22Rv1 (cell line): ENCODE results near the gene OSBPL2.

ENCODE experiments used
- ZFX ChIP-seq: fragments of 450-650 bp; IDR thresholded peaks from 2 replicates; pipeline ENCODE4 v1.6.1; 2017; ENCODE audit warnings: antibody characterized with exemption, borderline replicate concordance
- TF ChIP-seq, protein P1 (sequence below): fragments of 450-650 bp; IDR thresholded peaks from 2 replicates; pipeline ENCODE4 v1.5.1; 2017; ENCODE audit warnings: mild to moderate bottlenecking

DNA sequence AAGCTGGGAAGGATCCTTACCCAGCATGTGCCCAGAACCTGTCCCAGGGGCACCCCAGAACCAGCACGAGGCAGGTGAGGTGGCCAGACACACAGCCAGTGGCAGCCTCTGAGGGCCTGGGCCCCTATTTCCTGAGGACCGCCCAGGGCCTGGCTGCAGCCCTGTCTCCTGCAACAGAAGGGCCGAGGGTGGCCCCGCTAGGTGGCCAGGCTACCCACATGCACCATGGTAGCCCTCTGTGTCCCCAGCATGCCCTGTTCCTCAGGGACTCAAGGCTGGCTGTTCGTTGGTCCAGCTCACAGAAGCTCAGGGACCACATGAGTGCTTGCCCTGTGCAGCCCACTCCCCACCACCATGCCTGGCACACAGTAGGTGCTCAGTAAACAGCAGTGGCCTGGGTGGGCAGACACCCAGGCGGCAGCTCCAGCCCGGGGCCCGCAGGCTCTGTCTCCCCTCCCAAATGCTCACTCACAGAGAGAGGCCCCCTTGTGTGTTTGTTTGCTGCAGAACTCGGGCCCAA, 26.5 kb upstream of the OSBPL2 start:
- TF ChIP-seq, protein P1, sequence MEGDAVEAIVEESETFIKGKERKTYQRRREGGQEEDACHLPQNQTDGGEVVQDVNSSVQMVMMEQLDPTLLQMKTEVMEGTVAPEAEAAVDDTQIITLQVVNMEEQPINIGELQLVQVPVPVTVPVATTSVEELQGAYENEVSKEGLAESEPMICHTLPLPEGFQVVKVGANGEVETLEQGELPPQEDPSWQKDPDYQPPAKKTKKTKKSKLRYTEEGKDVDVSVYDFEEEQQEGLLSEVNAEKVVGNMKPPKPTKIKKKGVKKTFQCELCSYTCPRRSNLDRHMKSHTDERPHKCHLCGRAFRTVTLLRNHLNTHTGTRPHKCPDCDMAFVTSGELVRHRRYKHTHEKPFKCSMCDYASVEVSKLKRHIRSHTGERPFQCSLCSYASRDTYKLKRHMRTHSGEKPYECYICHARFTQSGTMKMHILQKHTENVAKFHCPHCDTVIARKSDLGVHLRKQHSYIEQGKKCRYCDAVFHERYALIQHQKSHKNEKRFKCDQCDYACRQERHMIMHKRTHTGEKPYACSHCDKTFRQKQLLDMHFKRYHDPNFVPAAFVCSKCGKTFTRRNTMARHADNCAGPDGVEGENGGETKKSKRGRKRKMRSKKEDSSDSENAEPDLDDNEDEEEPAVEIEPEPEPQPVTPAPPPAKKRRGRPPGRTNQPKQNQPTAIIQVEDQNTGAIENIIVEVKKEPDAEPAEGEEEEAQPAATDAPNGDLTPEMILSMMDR, result no peak
- no peak for TF ChIP-seq ZFX
